SU-DHL-6 (cell line): ENCODE measurements around the gene AJM1.
"Not testable (repeated sequence)": the region's sequence is repeated elsewhere in the genome, so short reads cannot be mapped to it uniquely, and the experiment has no call there.

ENCODE experiments used
- H2AFZ ChIP-seq: fragments of 200-600 bp; sonication (generic); 2 replicates; pipeline ENCODE4 v1.6.1; 2014; ENCODE audit warnings: low read depth, mild to moderate bottlenecking, moderate library complexity, mixed read lengths, antibody characterized with exemption, low read length; ENCODE audit not compliant: severe bottlenecking
- H3F3A ChIP-seq: fragments of 200-600 bp; shearing (Covaris generic); 2 replicates; pipeline ENCODE4 v1.6.0; 2016; ENCODE audit warnings: antibody characterized with exemption, mild to moderate bottlenecking; ENCODE audit not compliant: insufficient read depth
- H3K27ac ChIP-seq: fragments of 200-600 bp; sonication (generic); 2 replicates; pipeline ENCODE4 v1.5.1; 2016; ENCODE audit warnings: low read depth, mild to moderate bottlenecking, low read length, moderate library complexity, mixed read lengths
- H3K27me3 ChIP-seq: fragments of 200-600 bp; sonication (generic), shearing (Covaris generic); 2 replicates; pipeline ENCODE4 v1.6.0; 2014; ENCODE audit warnings: mild to moderate bottlenecking, low read length
- H3K36me3 ChIP-seq: fragments of 200-600 bp; sonication (generic); 2 replicates; pipeline ENCODE4 v1.6.1; 2014; ENCODE audit warnings: mild to moderate bottlenecking, low read length, mixed read lengths
- H3K4me2 ChIP-seq: fragments of 300-600, 200-600 bp; shearing (Covaris generic), sonication (generic); 2 replicates; pipeline ENCODE4 v1.6.0; 2014; ENCODE audit warnings: low read length, low read depth, mild to moderate bottlenecking; ENCODE audit not compliant: poor library complexity, severe bottlenecking
- H3K4me3 ChIP-seq: fragments of 200-600 bp; sonication (generic); 2 replicates; pipeline ENCODE4 v1.5.1; 2014; ENCODE audit warnings: antibody characterized with exemption, low read length, mild to moderate bottlenecking, mixed read lengths; ENCODE audit not compliant: insufficient read depth, poor library complexity, severe bottlenecking
- H3K79me2 ChIP-seq: fragments of 200-600 bp; sonication (generic); 2 replicates; pipeline ENCODE4 v1.6.1; 2014; ENCODE audit warnings: mild to moderate bottlenecking, low read length, moderate library complexity; ENCODE audit not compliant: insufficient read depth
- H3K9ac ChIP-seq: fragments of 200-600 bp; sonication (generic); 2 replicates; pipeline ENCODE4 v1.7.0; 2014; ENCODE audit warnings: mild to moderate bottlenecking, low read length
- H3K9me2 ChIP-seq: fragments of 200-600 bp; sonication (generic); replicated peaks from 2 replicates; pipeline ENCODE4 v1.6.1; 2014; ENCODE audit warnings: low read length; ENCODE audit not compliant: insufficient read depth
- H3K9me3 ChIP-seq: fragments of 200-600 bp; sonication (generic); 2 replicates; pipeline ENCODE4 v1.6.1; 2014; ENCODE audit warnings: low read length, mixed read lengths; ENCODE audit not compliant: insufficient read depth
- H4K20me1 ChIP-seq: fragments of 200-600 bp; sonication (generic); 2 replicates; pipeline ENCODE4 v1.6.1; 2014; ENCODE audit warnings: low read depth, mild to moderate bottlenecking, antibody characterized with exemption, low read length, moderate library complexity, mixed read lengths
- EZH2phosphoT487 ChIP-seq: fragments of 200-600 bp; sonication (generic), shearing (Covaris generic); conservative IDR thresholded peaks from 2 replicates; pipeline ENCODE4 v1.6.1; 2018; ENCODE audit warnings: mild to moderate bottlenecking, antibody characterized with exemption, low read length, moderate library complexity, mixed read lengths
- TF ChIP-seq, protein P1 (sequence below): fragments of 200-600 bp; sonication (generic); IDR thresholded peaks from one replicate; pipeline ENCODE4 v1.5.1; 2017; ENCODE audit warnings: antibody characterized with exemption, mild to moderate bottlenecking, low read length, moderate library complexity; ENCODE audit not compliant: insufficient read depth, poor library complexity, severe bottlenecking

AJM1 gene

DNA sequence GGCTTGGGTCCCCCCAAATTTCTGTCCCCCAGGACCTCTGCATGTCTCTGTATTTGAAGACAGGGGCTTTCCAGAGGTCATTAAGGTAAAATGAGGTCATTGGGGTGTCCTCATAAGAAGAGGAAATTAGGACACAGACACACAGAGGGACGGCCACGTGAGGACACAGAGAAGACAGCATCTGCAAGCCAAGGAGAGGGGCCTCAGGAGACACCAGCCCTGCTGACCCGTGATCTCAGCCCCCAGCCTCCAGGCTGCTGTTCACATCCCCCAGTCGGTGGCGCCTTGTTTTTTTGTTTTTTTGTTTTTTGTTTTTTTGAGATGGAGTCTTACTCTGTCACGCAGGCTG lies 47.3 kb upstream of the AJM1 start:
- H3K9ac ChIP-seq = no peak overlapping the region
- no peak overlapping the region for H3K27ac ChIP-seq
- H3K9me2 ChIP-seq = no peaks in the 10 kb centered on the region
- TF ChIP-seq, protein P1, sequence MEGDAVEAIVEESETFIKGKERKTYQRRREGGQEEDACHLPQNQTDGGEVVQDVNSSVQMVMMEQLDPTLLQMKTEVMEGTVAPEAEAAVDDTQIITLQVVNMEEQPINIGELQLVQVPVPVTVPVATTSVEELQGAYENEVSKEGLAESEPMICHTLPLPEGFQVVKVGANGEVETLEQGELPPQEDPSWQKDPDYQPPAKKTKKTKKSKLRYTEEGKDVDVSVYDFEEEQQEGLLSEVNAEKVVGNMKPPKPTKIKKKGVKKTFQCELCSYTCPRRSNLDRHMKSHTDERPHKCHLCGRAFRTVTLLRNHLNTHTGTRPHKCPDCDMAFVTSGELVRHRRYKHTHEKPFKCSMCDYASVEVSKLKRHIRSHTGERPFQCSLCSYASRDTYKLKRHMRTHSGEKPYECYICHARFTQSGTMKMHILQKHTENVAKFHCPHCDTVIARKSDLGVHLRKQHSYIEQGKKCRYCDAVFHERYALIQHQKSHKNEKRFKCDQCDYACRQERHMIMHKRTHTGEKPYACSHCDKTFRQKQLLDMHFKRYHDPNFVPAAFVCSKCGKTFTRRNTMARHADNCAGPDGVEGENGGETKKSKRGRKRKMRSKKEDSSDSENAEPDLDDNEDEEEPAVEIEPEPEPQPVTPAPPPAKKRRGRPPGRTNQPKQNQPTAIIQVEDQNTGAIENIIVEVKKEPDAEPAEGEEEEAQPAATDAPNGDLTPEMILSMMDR = no peak
- no peak for TF ChIP-seq EZH2phosphoT487
- H3K79me2 ChIP-seq = no peaks in the 10 kb centered on the region
- peaks cover 6% of the 10 kb centered on the region; the same call in 1 of the 2 replicates for H3F3A ChIP-seq
- no peaks in the 10 kb centered on the region for H4K20me1 ChIP-seq
- no peaks in the 10 kb centered on the region for H3K36me3 ChIP-seq
- no peaks in the 10 kb centered on the region for H3K9me3 ChIP-seq
- no peak overlapping the region for H3K4me2 ChIP-seq
- no peak overlapping the region for H3K4me3 ChIP-seq
- no peaks in the 10 kb centered on the region for H3K27me3 ChIP-seq
- no peak overlapping the region for H2AFZ ChIP-seq

DNA sequence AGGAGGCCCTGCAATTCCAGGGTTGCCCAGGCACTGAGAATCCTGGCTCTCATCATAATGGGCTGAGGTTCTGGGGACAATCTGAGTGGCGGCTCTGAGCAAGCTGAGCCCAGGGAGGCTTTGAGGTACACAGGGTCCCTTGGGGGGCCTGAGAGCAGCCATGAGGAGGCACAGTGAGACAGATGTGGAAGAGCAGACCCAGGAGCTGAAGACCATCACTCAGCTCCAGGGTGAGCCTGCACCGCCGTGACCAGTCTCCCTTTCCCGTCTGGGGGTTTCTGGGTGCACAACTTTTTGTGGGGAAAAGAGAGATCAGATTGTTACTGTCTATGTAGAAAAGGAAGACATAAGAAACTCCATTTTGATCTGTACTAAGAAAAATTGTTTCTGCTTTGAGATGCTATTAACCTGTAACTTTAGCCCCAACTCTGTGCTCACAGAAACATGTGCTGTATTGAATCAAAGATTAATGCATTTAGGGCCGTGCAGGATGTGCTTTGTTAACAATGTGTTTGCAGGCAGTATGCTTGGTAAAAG lies 46.0 kb upstream of the AJM1 start, which contains the start of gene CCDC183:
Gene CCDC183 (plus strand): TSS at position 101 of the 537 bp plus-strand sequence. CDS start 60 bp downstream, at position 161.
- Histone ChIP-seq H3K79me2 (no peaks in the 10 kb centered on the region), H4K20me1 (no peaks in the 10 kb centered on the region), H3F3A (no peaks in the 10 kb centered on the region), H3K4me3 (no peak within 1 kb of the TSS), H3K36me3 (no peaks in the 10 kb centered on the region), H3K9me2 (no peaks in the 10 kb centered on the region), H3K4me2 (no peak within 1 kb of the TSS), H3K27ac (no peak within 1 kb of the TSS), H3K9ac (no peak within 1 kb of the TSS), H3K9me3 (no peaks in the 10 kb centered on the region), H3K27me3 (no peaks in the 10 kb centered on the region), H2AFZ (no peak within 1 kb of the TSS)
- no peak for TF ChIP-seq EZH2phosphoT487
- TF ChIP-seq, protein P1 = no peak

DNA sequence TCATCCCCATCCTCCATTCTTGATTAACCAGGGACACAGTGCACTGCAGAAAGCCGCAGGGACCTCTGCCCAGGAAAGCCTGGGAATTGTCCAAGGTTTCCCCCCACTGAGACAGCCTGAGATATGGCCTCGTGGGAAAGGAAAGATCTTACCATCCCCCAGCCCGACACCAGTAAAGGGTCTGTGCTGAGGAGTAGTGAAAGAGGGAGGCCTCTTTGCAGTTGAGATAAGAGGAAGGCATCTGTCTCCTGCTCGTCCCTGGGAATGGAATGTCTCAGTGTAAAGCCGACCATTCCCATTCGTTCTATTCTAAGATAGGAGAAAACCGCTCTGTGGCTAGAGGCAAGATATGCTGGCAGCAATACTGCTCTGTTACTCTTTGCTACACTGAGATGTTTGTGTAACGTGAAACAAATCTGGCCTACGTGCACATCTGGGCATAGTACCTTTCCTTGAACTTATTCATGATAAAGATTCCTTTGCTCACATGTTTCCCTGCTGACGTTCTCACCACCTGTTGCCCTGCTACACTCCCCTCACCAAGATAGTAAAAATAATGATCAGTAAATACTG lies 45.4 kb upstream of the AJM1 start:
- H3K27ac ChIP-seq, H3K9ac ChIP-seq, H3K27me3 ChIP-seq, H4K20me1 ChIP-seq, H3K9me2 ChIP-seq, H3K79me2 ChIP-seq, H3K4me3 ChIP-seq, H3K36me3 ChIP-seq, H2AFZ ChIP-seq, H3F3A ChIP-seq, H3K4me2 ChIP-seq, H3K9me3 ChIP-seq: not testable (repeated sequence)

DNA sequence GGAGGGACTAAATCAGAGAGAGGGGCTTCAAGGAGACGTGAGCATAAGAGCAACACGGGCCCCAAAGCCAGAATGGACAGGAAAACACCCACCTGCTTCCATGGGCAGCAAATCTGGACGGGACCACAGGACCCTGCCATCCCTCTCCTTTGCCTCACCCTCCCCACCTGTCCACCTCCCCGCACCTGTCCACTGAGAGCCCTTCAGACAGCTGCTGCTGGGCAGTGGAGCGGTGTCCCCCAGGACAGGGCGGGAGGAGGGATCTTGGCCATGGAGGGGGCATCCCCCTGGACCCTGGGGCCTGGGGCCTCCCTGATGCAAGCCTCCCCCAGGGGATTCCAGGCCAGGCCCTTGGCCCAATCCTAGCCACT lies 43.6 kb upstream of the AJM1 start:
- Histone ChIP-seq H3K9me3 (no peaks in the 10 kb centered on the region), H3K9me2 (no peaks in the 10 kb centered on the region), H3K4me2 (no peak overlapping the region), H3K27ac (no peak overlapping the region), H3F3A (no peaks in the 10 kb centered on the region), H2AFZ (no peak overlapping the region), H3K4me3 (no peak overlapping the region), H3K9ac (no peak overlapping the region), H3K27me3 (no peaks in the 10 kb centered on the region), H4K20me1 (no peaks in the 10 kb centered on the region), H3K79me2 (no peaks in the 10 kb centered on the region), H3K36me3 (no peaks in the 10 kb centered on the region)
- TF ChIP-seq, protein P1 = no peak
- TF ChIP-seq EZH2phosphoT487 = no peak
